Gastrocnemius medialis (tissue), 4 donors: ENCODE data around the gene CORO2A. TPM values are rescaled to one million over a fixed set of nuclear protein-coding genes. Genes with fewer than 3 reads are reported as not detected.
A peak's percentile ranks its signal among the peaks of the same experiment; 100 is the strongest.

Experiments
- ATAC-seq, 2 donors: fragments of 150-250 bp; one replicate each; pipeline ENCODE4 v1.9.1; 2016
- DNase-seq, 2 donors: peaks; one replicate each; pipeline ENCODE4 v3.0.0-alpha.2; 2019
- H3K27ac ChIP-seq, 4 donors: fragments of 200-600 bp; sonication (generic); 1 replicate in 1 of 4; 2 replicates in 3 of 4; pipeline ENCODE4 v1.5.1; 2016 to 2018; ENCODE audit warnings: mild to moderate bottlenecking in 2 of 4, moderate library complexity in 1 of 4
- H3K27me3 ChIP-seq, 3 donors: fragments of 200-600 bp; sonication (generic) in 2 of 3; 1 replicate in 1 of 3; 2 replicates in 2 of 3; pipeline versions ENCODE4 v1.5.1 to v1.6.0; 2016 to 2019; ENCODE audit warnings: mild to moderate bottlenecking in 1 of 3, moderate library complexity in 1 of 3
- H3K36me3 ChIP-seq, 2 donors: fragments of 200-600 bp; sonication (generic) in 1 of 2; one replicate each; pipeline ENCODE4 v1.5.1; 2017 to 2018
- H3K4me1 ChIP-seq, 2 donors: fragments of 200-600 bp; sonication (generic) in 1 of 2; one replicate each; pipeline ENCODE4 v1.5.1; 2016 to 2017; ENCODE audit warnings: mild to moderate bottlenecking in 2 of 2
- H3K4me3 ChIP-seq, 4 donors: fragments of 200-600 bp; sonication (generic) in 3 of 4; 1 replicate in 1 of 4; 2 replicates in 3 of 4; pipeline ENCODE4 v1.5.1; 2016 to 2019; ENCODE audit warnings: mild to moderate bottlenecking in 2 of 4
- H3K9me3 ChIP-seq, 3 donors: fragments of 200-600 bp; sonication (generic) in 2 of 3; 1 replicate in 1 of 3; 2 replicates in 2 of 3; pipeline ENCODE4 v1.5.1; 2016 to 2019
- POLR2A ChIP-seq, 2 donors: fragments of 450-650 bp; IDR thresholded peaks; one replicate each; pipeline ENCODE4 v1.6.1; 2017; ENCODE audit warnings: antibody characterized with exemption in 2 of 2, mild to moderate bottlenecking in 2 of 2, moderate library complexity in 2 of 2
- in situ Hi-C, 4 donors: fragments of 200-750 bp; cut with MboI; loops; one replicate each; pipeline versions ENCODE4 v1.15.0 to v1.8.0; 2017; ENCODE audit warnings: low sequenced_read_pairs in 4 of 4
- intact Hi-C: fragments of 100-400 bp; cut with DNase I; formaldehyde crosslinking; loops from one replicate; pipeline ENCODE4 v1.15.1; 2023; ENCODE audit warnings: low total_unique reads
- total RNA-seq, 4 donors: library from RNA; depleted of rRNA; stranded (reverse); fragments of >200 nt; gene quantifications; one replicate each; pipeline versions ENCODE4 v1.1.0 to v1.2.3, GENCODE V29; 2016
- TF ChIP-seq, protein P1 (sequence below), 5 experiments: fragments of 450-650 bp in 3 of 5; fragments of 200-600 bp in 2 of 5; sonication (generic) in 2 of 5; IDR thresholded peaks in 4 of 5; conservative IDR thresholded peaks in 1 of 5; 1 replicate in 4 of 5; 2 replicates in 1 of 5; pipeline ENCODE4 v1.5.1; 2016 to 2019; ENCODE audit warnings: antibody characterized with exemption in 5 of 5, mild to moderate bottlenecking in 3 of 5, moderate library complexity in 3 of 5

The CORO2A gene
- total RNA-seq, 4 donors from 2014 or later: 0.05 to 0.42 (median 0.19) TPM

GRCh38 chr9:98201102-98201501, 8.7 kb upstream of the CORO2A start:
- Histone ChIP-seq H3K4me3 (no peak overlapping the region), H3K27me3 (no peaks in the 10 kb centered on the region), H3K9me3 (no peaks in the 10 kb centered on the region), H3K27ac (no peak overlapping the region), H3K36me3 (no peaks in the 10 kb centered on the region), H3K4me1 (no peaks in the 10 kb centered on the region)
- intact Hi-C loops: no loop called here
- no peak for TF ChIP-seq POLR2A (IDR thresholded peaks at IDR 0.05)
- TF ChIP-seq, protein P1, sequence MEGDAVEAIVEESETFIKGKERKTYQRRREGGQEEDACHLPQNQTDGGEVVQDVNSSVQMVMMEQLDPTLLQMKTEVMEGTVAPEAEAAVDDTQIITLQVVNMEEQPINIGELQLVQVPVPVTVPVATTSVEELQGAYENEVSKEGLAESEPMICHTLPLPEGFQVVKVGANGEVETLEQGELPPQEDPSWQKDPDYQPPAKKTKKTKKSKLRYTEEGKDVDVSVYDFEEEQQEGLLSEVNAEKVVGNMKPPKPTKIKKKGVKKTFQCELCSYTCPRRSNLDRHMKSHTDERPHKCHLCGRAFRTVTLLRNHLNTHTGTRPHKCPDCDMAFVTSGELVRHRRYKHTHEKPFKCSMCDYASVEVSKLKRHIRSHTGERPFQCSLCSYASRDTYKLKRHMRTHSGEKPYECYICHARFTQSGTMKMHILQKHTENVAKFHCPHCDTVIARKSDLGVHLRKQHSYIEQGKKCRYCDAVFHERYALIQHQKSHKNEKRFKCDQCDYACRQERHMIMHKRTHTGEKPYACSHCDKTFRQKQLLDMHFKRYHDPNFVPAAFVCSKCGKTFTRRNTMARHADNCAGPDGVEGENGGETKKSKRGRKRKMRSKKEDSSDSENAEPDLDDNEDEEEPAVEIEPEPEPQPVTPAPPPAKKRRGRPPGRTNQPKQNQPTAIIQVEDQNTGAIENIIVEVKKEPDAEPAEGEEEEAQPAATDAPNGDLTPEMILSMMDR (IDR thresholded peaks at IDR 0.05 in 4 of 5, conservative IDR thresholded peaks at IDR 0.05 in 1 of 5): no peak
- in situ Hi-C loops: loop anchor here in 1 of 4 donors (10.0 kb wide), 1 partner anchor 64 kb away; no protein-coding TSS in a partner anchor
- no peak for DNase-seq
- ATAC-seq: no peak

GRCh38 chr9:98199388-98200033, 7.1 kb upstream of the CORO2A start:
- no peak for TF ChIP-seq POLR2A (IDR thresholded peaks at IDR 0.05)
- TF ChIP-seq, protein P1 (IDR thresholded peaks at IDR 0.05 in 4 of 5, conservative IDR thresholded peaks at IDR 0.05 in 1 of 5): no peak
- H3K36me3 ChIP-seq: no peaks in the 10 kb centered on the region
- in situ Hi-C loops (loop anchor here in 1 of 4 donors (10.0 kb wide), 1 partner anchor 65 kb away; no protein-coding TSS in a partner anchor), intact Hi-C loops (no loop called here)
- H3K27ac ChIP-seq: no peak overlapping the region
- H3K4me3 ChIP-seq: no peak overlapping the region
- ATAC-seq (no peak), DNase-seq (no peak)
- no peaks in the 10 kb centered on the region for H3K4me1 ChIP-seq
- no peaks in the 10 kb centered on the region for H3K27me3 ChIP-seq
- no peaks in the 10 kb centered on the region for H3K9me3 ChIP-seq

DNA sequence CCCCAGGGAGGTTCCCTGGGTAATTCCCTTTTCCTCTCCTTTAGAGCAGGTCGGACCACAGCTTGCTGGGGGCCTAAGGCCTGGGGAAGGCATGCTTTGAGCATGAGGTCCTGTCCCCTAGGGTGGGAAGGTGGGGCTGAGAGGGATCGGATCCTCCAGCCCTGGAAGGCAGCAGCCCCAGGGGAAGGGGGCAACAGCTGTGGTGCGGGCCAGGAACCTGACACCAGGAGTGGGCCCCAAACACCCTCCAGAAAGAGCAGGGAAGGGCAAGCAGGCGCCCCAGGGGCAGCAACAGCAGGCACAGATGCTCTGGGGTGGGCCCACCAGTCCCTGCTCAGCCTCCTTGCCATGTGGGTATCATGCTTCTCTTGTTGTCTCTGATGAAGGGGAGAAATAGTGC, 3.2 kb upstream of the CORO2A start:
- intact Hi-C loops: no loop called here

GRCh38 chr9:98193336-98193944, 1.0 kb upstream of the CORO2A start:
- no peaks in the 10 kb centered on the region for H3K9me3 ChIP-seq
- ATAC-seq (no peak), DNase-seq (no peak)
- TF ChIP-seq, protein P1 (IDR thresholded peaks at IDR 0.05 in 4 of 5, conservative IDR thresholded peaks at IDR 0.05 in 1 of 5): no peak
- TF ChIP-seq POLR2A (IDR thresholded peaks at IDR 0.05): no peak
- in situ Hi-C loops: no loop called here
- intact Hi-C loops: loop anchor here (5.0 kb wide), 2 partner anchors 64 to 271 kb away; partner anchors contain the start of genes TBC1D2 and TRMO
- peak overlapping the region; percentile 63 to 73 (median 67) for H3K4me3 ChIP-seq
- no peaks in the 10 kb centered on the region for H3K36me3 ChIP-seq
- peak overlapping the region in 1 of 4 donors; percentile 38 for H3K27ac ChIP-seq
- peaks cover 0 to 7% of the 10 kb centered on the region in 2 donors for H3K4me1 ChIP-seq
- H3K27me3 ChIP-seq: no peaks in the 10 kb centered on the region

More for the DNA sequence above, 3.2 kb upstream of the CORO2A start:
- DNase-seq: no peak
- peaks cover 0 to 7% of the 10 kb centered on the region in 2 donors for H3K4me1 ChIP-seq
- ATAC-seq: no peak
- no peak for TF ChIP-seq POLR2A (IDR thresholded peaks at IDR 0.05)
- TF ChIP-seq, protein P1 (IDR thresholded peaks at IDR 0.05 in 4 of 5, conservative IDR thresholded peaks at IDR 0.05 in 1 of 5): no peak
- H3K4me3 ChIP-seq: no peak overlapping the region
- in situ Hi-C loops: no loop called here
- H3K27me3 ChIP-seq: no peaks in the 10 kb centered on the region
- H3K36me3 ChIP-seq: no peaks in the 10 kb centered on the region
- no peak overlapping the region for H3K27ac ChIP-seq
- H3K9me3 ChIP-seq: no peaks in the 10 kb centered on the region
